Endothelial cell of umbilical vein (primary cell): ENCODE results near the gene ANKRD33B. TPM values are rescaled to one million over a fixed set of nuclear protein-coding genes. Genes with fewer than 3 reads are reported as not detected.
A peak's percentile ranks its signal among the peaks of the same experiment; 100 is the strongest.

Source experiments
- BruUV-seq: library from RNA; stranded (reverse); fragments of 400-500 nt; replicated peaks from 2 replicates; lab custom pipeline; 2021; lab: Mats Ljungman, UMichigan
- CTCF ChIA-PET: fragments of 300-600, 350-600 bp; sonication (Branson Sonifier 250); formaldehyde crosslinking; loops from one replicate; lab custom pipeline; 2021; ENCODE audit warnings: antibody characterized with exemption, inconsistent platforms; lab: Charles Lee
- POLR2A ChIA-PET: fragments of 300-600, 350-600 bp; sonication (Branson Sonifier 250); formaldehyde crosslinking; loops from one replicate; lab custom pipeline; 2021; ENCODE audit warnings: antibody characterized with exemption, inconsistent platforms; lab: Charles Lee
- DNase-seq: peaks from one replicate; pipeline ENCODE4 v3.0.0-alpha.2; 2011; ENCODE audit warnings: low read depth, low spot score
- FAIRE-seq: peaks from 2 replicates; lab custom pipeline; 2011; peaks lifted over from hg19 to GRCh38; lab: Jason Lieb, UNC
- H2AFZ ChIP-seq: 2 replicates; pipeline ENCODE4 v1.6.0; 2012; ENCODE audit warnings: low read depth, low read length, control low read depth, inconsistent platforms
- H3K27ac ChIP-seq: 2 replicates; pipeline ENCODE4 v1.5.1; 2011; ENCODE audit warnings: low read depth, mild to moderate bottlenecking, control low read depth, low read length, moderate library complexity; ENCODE audit not compliant: insufficient read depth
- H3K27me3 ChIP-seq, 2 experiments: 2 replicates each; pipeline versions ENCODE4 v1.6.0 to v1.6.1; 2011; ENCODE audit warnings: low read length in 2 of 2, mixed read lengths in 1 of 2; ENCODE audit not compliant: control insufficient read depth in 2 of 2, insufficient read depth in 2 of 2
- H3K36me3 ChIP-seq, 2 experiments: 2 replicates in 1 of 2; 3 replicates in 1 of 2; pipeline ENCODE4 v1.5.1; 2011; ENCODE audit warnings: low read length in 2 of 2, mild to moderate bottlenecking in 1 of 2, moderate library complexity in 1 of 2; ENCODE audit not compliant: control insufficient read depth in 2 of 2, insufficient read depth in 2 of 2; ENCODE audit errors: extremely low read depth in 1 of 2
- H3K4me1 ChIP-seq: 3 replicates; pipeline ENCODE4 v1.5.1; 2011; ENCODE audit warnings: mild to moderate bottlenecking, low read length; ENCODE audit not compliant: control insufficient read depth, insufficient read depth; ENCODE audit errors: extremely low read depth
- H3K4me2 ChIP-seq: 2 replicates; pipeline ENCODE4 v1.6.1; 2011; ENCODE audit warnings: low read length, control low read depth, mixed read lengths; ENCODE audit not compliant: insufficient read depth
- H3K4me3 ChIP-seq, 3 experiments: fragments of 200-600 bp in 1 of 3; sonication (generic), shearing (Covaris generic) in 1 of 3; replicated peaks in 1 of 3; 2 replicates each; pipeline ENCODE4 v1.5.1; 2011 to 2016; ENCODE audit warnings: control low read depth in 3 of 3, low read length in 3 of 3, mild to moderate bottlenecking in 2 of 3, inconsistent platforms in 1 of 3, low read depth in 1 of 3, moderate library complexity in 1 of 3; ENCODE audit not compliant: insufficient read depth in 1 of 3
- H3K79me2 ChIP-seq: 2 replicates; pipeline ENCODE4 v1.6.0; 2012; ENCODE audit warnings: low read length, inconsistent platforms; ENCODE audit not compliant: control insufficient read depth, insufficient read depth
- H3K9ac ChIP-seq: replicated peaks from 2 replicates; pipeline ENCODE3; 2011; ENCODE audit warnings: low read length, control low read depth; ENCODE audit not compliant: insufficient read depth; ENCODE audit errors: extremely low read depth
- H3K9me1 ChIP-seq: replicated peaks from 3 replicates; pipeline ENCODE4 v1.6.0; 2011; ENCODE audit warnings: mild to moderate bottlenecking, low read length; ENCODE audit not compliant: control insufficient read depth, insufficient read depth; ENCODE audit errors: extremely low read depth
- H3K9me3 ChIP-seq: replicated peaks from 2 replicates; pipeline ENCODE4 v1.5.1; 2012; ENCODE audit warnings: low read length, inconsistent platforms; ENCODE audit not compliant: control insufficient read depth, insufficient read depth
- H4K20me1 ChIP-seq: replicated peaks from 2 replicates; pipeline ENCODE3; 2011; ENCODE audit warnings: mild to moderate bottlenecking, low read length; ENCODE audit not compliant: control insufficient read depth, insufficient read depth; ENCODE audit errors: extremely low read depth
- EZH2 ChIP-seq: IDR thresholded peaks from 2 replicates; pipeline ENCODE4 v1.6.1; 2012; ENCODE audit warnings: borderline replicate concordance, low read depth, mild to moderate bottlenecking, moderate library complexity, low read length, inconsistent platforms; ENCODE audit not compliant: severe bottlenecking
- FOS ChIP-seq: IDR thresholded peaks from 2 replicates; pipeline ENCODE4 v1.6.1; 2011; ENCODE audit warnings: mild to moderate bottlenecking, low read length, moderate library complexity, borderline replicate concordance; ENCODE audit not compliant: insufficient read depth
- GATA2 ChIP-seq: IDR thresholded peaks from 2 replicates; pipeline ENCODE4 v1.7.0; 2011; ENCODE audit warnings: low read depth, mild to moderate bottlenecking, moderate library complexity, mixed read lengths, low read length; ENCODE audit not compliant: insufficient read length, insufficient read depth
- JUN ChIP-seq: IDR thresholded peaks from 2 replicates; pipeline ENCODE4 v1.6.1; 2011; ENCODE audit warnings: borderline replicate concordance, low read depth; ENCODE audit not compliant: insufficient read length, insufficient read depth
- POLR2A ChIP-seq: IDR thresholded peaks from 2 replicates; pipeline ENCODE4 v1.6.1; 2012; ENCODE audit warnings: low read depth, mild to moderate bottlenecking, control low read depth, low read length
- POLR2AphosphoS5 ChIP-seq: IDR thresholded peaks from 2 replicates; pipeline ENCODE4 v1.6.1; 2012; ENCODE audit warnings: low read depth, mild to moderate bottlenecking, control low read depth, low read length, moderate library complexity; ENCODE audit not compliant: insufficient read depth
- dilution Hi-C: fragments of 300-500 bp; cut with MboI; formaldehyde crosslinking; loops from one replicate; pipeline ENCODE4 v1.15.0; 2019; ENCODE audit warnings: low sequenced_read_pairs; ENCODE audit not compliant: extremely low pct_ligation_motif_present
- intact Hi-C: fragments of 100-400 bp; cut with micrococcal nuclease; formaldehyde crosslinking; loops from one replicate; pipeline ENCODE4 v1.10.0; 2022
- polyA plus RNA-seq, 4 experiments: library from polyadenylated mRNA; depleted of rRNA in 3 of 4; stranded (reverse) in 3 of 4; unstranded in 1 of 4; fragments of >200 nt; gene quantifications; 2 replicates each; pipeline versions ENCODE4 v1.2.1 to v1.2.3, GENCODE V29; 2011 to 2012; ENCODE audit warnings: missing spikeins in 1 of 4
- total RNA-seq: library from RNA; stranded (reverse); gene quantifications from 2 replicates; pipeline ENCODE4 v1.2.3, GENCODE V29; 2021
- TF ChIP-seq, protein P1 (sequence below): IDR thresholded peaks from 2 replicates; pipeline ENCODE4 v1.6.1; 2011; ENCODE audit not compliant: insufficient read depth, insufficient read length
- TF ChIP-seq, protein P2 (sequence below), 2 donors: IDR thresholded peaks; 1 replicate in 1 of 2; 2 replicates in 1 of 2; pipeline ENCODE4 v1.5.1; 2011; ENCODE audit warnings: low read length in 2 of 2, mild to moderate bottlenecking in 2 of 2, moderate library complexity in 2 of 2, control low read depth in 1 of 2, inconsistent platforms in 1 of 2, low read depth in 1 of 2; ENCODE audit not compliant: insufficient read depth in 1 of 2; ENCODE audit errors: extremely low read depth in 1 of 2

Gene ANKRD33B
- total and polyA plus RNA-seq, 2 donors (not counting 3 experiments of a cell fraction or from before 2014, with no cell fraction given), result 2.4 to 5.4 TPM

DNA sequence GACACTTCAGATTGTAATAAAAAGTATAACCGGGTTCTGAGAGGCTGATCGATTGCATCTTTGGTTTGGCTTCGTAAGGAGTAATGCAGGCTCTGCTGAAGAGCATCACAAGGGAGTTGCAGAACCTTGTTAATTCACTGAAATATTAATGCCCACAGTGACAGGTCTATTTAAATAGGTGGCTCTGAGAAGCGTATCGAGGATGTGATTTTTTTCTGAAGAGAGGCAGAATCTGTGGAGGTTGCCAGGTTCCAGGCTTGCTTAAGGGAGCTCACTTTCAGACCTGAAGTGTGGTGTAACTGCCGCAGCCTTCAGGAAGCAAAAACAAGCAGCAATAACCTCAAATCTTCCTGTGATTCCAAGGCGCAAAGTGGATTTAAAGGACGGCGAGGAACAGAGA, 80.3 kb downstream of the ANKRD33B start:
- BruUV-seq, result no TSS peak
- no peak for FAIRE-seq
- POLR2A ChIA-PET, result no interaction called here

DNA sequence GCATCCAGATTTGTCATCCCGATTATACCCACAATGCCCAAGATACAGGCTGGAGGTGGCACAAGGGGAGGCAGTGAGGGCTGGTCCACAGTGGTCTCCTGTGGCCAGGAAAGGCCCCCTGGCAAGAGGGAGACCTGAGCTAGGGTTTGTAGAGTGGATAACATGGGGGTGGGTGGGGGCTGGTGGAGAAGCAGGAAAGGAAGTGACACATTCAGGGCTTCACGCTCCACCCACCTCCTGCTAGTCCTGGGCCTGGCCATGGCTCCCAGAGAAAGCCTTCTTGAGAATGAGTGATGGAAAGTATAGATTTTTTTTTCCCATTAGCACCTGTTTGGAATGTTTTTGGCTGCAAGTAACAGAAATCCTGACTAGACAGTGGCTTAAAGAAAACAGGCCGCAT, 81.3 kb downstream of the ANKRD33B start:
- dilution Hi-C loops, result no loop called here
- Histone ChIP-seq H3K27me3 (no peaks in the 10 kb centered on the region), H3K4me2 (no peak overlapping the region), H3K27ac (no peak overlapping the region), H3K9me3 (no peaks in the 10 kb centered on the region), H4K20me1 (no peaks in the 10 kb centered on the region), H3K4me3 (no peak overlapping the region), H3K9me1 (no peaks in the 10 kb centered on the region), H3K4me1 (peaks cover 3% of the 10 kb centered on the region), H3K36me3 (no peaks in the 10 kb centered on the region), H3K9ac (no peak overlapping the region), H3K79me2 (no peaks in the 10 kb centered on the region), H2AFZ (no peak overlapping the region)
- TF ChIP-seq POLR2AphosphoS5, result no peak
- no peak for TF ChIP-seq EZH2
- no peak for TF ChIP-seq JUN
- TF ChIP-seq, protein P1, sequence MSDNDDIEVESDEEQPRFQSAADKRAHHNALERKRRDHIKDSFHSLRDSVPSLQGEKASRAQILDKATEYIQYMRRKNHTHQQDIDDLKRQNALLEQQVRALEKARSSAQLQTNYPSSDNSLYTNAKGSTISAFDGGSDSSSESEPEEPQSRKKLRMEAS, result no peak
- TF ChIP-seq, protein P2, sequence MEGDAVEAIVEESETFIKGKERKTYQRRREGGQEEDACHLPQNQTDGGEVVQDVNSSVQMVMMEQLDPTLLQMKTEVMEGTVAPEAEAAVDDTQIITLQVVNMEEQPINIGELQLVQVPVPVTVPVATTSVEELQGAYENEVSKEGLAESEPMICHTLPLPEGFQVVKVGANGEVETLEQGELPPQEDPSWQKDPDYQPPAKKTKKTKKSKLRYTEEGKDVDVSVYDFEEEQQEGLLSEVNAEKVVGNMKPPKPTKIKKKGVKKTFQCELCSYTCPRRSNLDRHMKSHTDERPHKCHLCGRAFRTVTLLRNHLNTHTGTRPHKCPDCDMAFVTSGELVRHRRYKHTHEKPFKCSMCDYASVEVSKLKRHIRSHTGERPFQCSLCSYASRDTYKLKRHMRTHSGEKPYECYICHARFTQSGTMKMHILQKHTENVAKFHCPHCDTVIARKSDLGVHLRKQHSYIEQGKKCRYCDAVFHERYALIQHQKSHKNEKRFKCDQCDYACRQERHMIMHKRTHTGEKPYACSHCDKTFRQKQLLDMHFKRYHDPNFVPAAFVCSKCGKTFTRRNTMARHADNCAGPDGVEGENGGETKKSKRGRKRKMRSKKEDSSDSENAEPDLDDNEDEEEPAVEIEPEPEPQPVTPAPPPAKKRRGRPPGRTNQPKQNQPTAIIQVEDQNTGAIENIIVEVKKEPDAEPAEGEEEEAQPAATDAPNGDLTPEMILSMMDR (IDR thresholded peaks at IDR 0.05; ENCODE audit: extremely low read depth in 1 of 2, insufficient read depth in 1 of 2, low read depth in 1 of 2, low read length in 2 of 2), result no peak
- TF ChIP-seq FOS, result peak; percentile 18
- no peak for TF ChIP-seq POLR2A
- no peak for TF ChIP-seq GATA2
- peak; percentile 46 for FAIRE-seq
- intact Hi-C loops, result no loop called here
- no TSS peak for BruUV-seq
- ChIA-PET POLR2A (interaction anchor here (0.7 kb wide), 1 partner anchor 103 kb away, joined by 6 read pairs; no protein-coding TSS in a partner anchor), CTCF (interaction anchor here (1.0 to 1.7 kb wide), 4 partner anchors 10 to 192 kb away, joined by 3 to 5 read pairs (median 4); no protein-coding TSS in a partner anchor)
- DNase-seq, result no peak

More for the DNA sequence above, 80.3 kb downstream of the ANKRD33B start:
- H3K4me2 ChIP-seq, result no peak overlapping the region
- no peaks in the 10 kb centered on the region for H3K27me3 ChIP-seq
- H3K79me2 ChIP-seq, result no peaks in the 10 kb centered on the region
- dilution Hi-C loops, result no loop called here
- intact Hi-C loops, result no loop called here
- TF ChIP-seq POLR2A, result no peak
- no peaks in the 10 kb centered on the region for H3K36me3 ChIP-seq
- no peak overlapping the region for H3K4me3 ChIP-seq
- CTCF ChIA-PET, result interaction anchor here (1.0 to 1.7 kb wide), 4 partner anchors 9 to 191 kb away, joined by 3 to 4 read pairs (median 4); no protein-coding TSS in a partner anchor
- H3K9me3 ChIP-seq, result no peaks in the 10 kb centered on the region
- no peak overlapping the region for H3K27ac ChIP-seq
- H3K9ac ChIP-seq, result no peak overlapping the region
- H3K4me1 ChIP-seq, result peaks cover 3% of the 10 kb centered on the region
- no peaks in the 10 kb centered on the region for H3K9me1 ChIP-seq
- H2AFZ ChIP-seq, result no peak overlapping the region
- DNase-seq, result no peak
- H4K20me1 ChIP-seq, result no peaks in the 10 kb centered on the region
